GM18520 (cell line): ENCODE measurements around the gene PSMB7.

Experiments used
- ATAC-seq: cut with Tn5 transposase; IDR thresholded peaks from one replicate; pipeline ENCODE4 v1.9.1; 2021; ENCODE audit not compliant: unreplicated experiment

The PSMB7 gene

DNA sequence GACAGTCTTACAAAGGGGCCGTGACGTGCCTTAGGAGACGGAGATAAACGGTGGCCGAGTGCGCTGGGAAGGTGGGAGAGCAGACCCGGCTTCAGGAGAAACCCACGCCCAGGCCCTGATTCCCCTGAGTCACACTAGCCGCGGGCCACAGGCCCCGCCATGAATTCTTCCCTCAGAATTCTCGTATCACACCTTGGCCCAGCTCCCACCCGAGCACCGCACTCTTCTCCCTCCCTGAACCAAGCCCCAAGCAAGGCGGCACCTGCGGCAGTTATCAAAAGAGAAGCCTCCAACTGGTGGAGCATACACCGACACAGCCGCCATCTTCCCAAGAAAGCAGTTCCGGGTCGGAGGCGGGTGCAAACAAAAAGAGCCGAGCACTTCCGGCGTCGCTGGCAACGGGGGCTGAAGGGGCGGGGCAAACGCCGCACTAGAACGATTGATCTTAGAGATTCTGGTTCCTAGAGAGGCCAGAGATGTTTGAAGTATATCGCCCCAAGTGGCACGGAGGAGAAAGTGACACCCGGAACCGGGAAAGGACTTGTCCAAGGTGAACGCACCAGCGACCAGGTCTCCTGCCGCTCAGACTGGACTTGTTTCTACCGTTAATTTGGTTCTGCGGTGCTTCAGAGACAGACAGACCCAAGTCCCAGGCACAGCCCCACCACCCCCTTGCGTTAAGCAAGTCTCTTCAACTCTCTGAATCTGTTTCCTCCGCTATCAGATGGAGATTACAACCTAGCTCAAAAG lies at the start of gene PSMB7:
TSS of gene PSMB7 (minus strand) at position 341 of the 750 bp plus-strand sequence. CDS start at position 324, 17 bp downstream.
- peak; percentile 81 for ATAC-seq

DNA sequence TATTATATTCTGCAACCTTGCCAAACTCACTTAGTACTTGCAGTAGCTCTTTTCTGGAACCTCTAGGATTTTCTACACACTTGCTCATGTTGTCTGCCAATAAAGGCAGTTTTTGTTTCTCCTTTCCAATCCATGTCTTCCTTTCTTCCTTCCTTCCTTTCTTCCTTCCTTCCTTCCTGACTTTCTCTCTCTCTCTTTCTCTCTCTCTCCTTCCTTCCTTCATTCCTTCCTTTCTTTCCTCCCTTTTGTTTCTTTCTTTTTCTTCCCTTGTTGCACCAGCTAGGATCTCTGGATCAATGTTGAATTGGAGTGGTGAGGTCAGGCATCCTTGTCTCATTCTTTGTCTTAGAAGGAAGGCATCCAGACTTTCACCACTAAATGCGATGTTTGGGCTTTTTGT lies 47.5 kb upstream of the PSMB7 start:
- ATAC-seq = no peak

- no peak for ATAC-seq
Measured at GRCh38 chr9:124458441-124458840, 43.2 kb upstream of the PSMB7 start.

DNA sequence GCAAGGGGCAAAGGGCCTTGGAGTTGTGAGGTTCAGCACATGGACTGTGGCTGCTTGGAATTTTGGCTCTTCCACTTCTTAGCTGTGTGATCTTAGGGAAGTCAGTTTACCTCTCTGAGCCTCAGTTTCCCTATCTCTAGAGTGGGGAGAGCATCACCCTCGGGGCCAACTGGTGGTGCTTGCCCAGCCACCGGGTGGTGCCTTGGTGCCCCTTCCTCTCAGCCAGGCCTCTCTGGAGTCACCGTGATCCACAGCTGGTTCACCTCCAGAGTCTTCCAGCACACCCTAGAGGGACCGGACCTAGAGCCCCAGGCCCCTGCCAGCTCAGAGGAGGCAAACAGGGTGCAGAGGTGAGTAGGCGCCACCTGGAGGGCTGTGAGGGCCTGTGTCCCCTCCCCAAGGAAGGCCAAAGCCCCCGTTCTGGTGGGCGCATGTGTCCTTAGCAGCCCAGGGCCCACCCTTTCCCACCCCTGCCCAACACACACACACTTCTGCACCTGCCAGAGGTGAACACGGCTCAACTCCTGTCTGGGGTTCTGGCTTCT lies 42.7 kb upstream of the PSMB7 start:
- no peak for ATAC-seq

DNA sequence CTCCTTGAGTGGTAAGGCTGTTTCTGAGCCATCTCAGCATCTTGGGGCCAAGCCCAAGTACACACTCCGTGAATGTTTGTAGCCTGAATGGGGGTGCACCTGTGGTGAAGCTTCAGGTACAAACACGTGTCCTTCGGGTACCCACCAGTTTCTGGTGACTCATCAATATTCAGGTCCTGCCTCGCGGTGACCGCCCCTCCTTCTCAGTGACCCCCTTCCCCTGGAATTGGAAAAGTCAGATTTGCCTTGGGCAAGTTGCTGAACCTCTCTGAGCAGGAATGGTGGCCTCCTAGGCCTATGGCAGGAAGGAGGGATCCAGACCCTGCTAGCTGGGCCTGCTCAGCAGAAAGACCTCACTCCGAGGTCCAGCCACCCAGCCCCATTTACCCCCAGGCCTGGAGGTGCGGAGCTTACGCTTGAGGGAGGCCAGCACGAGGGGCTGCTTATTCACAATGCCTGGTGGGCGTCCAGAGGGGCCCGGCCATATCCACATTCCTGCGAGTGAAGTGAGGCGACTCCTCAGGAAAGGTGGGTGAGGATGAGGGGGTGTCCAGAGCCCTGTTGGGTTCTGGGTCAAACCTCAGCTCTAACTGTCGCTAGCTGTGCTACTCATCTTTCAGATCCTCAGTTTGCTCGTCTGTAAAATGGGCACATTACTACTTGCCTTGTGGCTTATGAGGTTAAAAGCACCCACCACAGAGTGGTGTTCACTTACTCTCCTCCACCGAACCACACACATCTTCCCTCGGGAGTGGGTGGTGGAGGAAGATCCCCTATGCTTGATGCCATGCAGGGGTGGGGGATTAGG lies 42.0 kb upstream of the PSMB7 start:
- ATAC-seq = no peak

DNA sequence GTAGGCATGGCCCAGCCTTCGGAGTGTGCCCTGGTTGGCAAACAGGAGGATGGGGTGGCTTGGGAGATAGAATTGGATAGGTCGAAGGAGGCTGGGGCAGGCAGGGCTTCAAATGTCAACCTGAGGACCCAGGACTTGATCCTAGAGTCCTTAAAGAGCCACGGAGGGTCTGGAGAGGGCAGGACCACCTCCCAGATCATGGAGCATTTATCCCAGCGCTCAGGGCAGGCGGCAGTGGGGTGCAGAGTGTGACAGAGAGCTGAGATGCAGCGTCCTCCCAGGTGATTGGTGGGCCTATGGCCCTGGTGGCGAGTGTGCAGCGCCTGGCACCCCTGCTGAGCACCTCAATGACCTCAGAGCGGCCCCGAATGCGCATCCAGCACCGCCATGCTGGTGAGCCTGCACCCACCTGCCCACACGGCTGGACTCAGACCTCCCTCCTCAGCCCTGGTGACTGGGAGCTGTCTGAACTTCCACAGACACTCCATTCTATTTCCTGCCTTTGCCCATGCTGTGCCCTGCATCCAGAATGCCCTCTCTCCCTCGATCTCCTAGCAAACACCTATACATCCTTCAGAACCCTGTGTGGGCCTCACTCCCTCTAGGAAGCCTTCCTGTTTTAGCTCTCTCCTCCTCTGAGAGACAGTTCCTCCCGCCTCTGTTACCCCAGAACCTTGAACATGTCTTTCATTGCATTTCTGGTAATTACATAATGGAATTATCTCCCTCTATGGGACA lies 41.3 kb upstream of the PSMB7 start:
- ATAC-seq = no peak

- no peak for ATAC-seq
Measured at GRCh38 chr9:124455820-124456219, 40.6 kb upstream of the PSMB7 start.

DNA sequence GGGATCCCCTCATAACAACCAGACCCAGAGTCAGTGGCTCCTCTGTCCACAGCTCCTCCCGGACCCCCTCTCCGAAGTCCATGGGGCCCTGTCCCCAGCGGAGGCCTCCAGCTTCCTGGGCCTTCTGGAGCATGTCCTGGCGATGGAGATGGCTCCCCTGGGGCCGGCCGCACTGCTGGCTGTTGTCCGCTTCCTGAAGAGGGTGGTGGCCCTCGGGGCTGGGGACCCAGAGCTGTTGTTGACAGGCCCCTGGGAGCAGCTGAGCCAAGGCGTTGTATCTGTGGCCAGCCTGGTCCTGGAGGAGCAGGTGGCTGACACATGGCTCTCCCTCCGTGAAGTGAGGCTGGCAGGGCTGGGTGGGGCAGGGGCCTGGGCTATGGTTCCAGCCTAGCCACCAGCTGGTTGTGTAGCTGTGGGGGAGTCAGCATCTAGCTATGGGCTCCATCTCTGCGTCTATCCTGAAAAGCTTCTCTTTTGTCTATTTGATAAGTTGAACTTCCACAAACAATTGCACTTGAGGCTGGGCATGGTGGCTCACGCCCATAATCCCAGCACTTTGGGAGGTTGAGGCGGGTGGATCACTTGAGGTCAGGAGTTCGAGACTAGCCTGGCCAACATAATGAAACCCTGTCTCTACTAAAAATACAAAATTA lies 39.7 kb upstream of the PSMB7 start:
- no peak for ATAC-seq

DNA sequence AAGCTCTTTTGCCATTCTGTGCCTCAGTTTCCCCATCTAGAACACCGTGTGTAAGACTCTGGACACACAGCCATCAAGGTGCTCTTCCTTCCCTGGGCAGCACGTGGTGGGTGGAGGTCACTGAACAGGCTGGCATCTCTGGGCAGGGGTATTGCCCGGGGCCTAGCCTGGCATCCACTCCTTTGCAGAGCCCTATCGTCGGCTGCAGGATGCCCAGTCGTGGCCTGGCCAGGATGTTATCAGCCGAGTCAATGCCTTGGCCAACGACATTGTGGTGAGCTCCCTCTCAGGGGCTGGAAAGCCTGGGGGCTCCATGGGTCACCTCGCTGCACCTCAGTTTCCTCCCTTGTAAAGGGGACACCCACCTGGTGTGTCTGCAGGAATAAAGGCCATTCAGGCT lies 39.1 kb upstream of the PSMB7 start:
- ATAC-seq = no peak

DNA sequence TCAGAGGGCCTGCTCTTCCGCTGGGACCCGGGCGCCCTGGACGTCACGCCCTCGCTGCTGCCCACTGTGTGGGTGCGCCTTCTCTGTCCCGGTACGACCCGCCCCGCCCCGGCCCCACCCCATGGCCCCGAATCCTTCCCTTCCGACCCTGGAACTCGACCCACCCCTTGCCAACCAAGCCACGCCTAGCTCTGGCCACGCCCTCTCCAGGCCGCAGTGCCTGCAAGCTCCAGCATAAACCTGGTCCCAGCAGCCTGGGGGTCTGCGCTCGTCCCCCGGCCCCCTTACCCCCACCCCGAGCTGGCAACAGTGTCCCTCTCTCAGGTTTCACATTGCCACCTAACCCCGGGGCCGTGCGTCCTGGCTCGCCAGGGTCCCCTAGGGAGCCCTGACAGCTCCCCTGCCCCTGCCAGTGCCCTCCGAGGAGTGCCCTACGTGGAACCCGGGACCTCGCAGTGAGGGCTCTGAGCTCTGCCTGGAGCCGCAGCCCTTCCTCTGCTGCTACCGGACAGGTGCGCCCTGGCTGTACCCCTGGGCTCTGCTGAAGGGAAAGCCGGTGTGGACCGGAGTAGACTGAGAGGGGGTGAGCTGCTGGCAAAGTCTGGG lies 38.4 kb upstream of the PSMB7 start:
- no peak for ATAC-seq

- ATAC-seq = no peak
Measured at GRCh38 chr9:124452841-124453585, 37.8 kb upstream of the PSMB7 start.

GRCh38 chr9:124452326-124452725 lies 37.1 kb upstream of the PSMB7 start:
- ATAC-seq = no peak

DNA sequence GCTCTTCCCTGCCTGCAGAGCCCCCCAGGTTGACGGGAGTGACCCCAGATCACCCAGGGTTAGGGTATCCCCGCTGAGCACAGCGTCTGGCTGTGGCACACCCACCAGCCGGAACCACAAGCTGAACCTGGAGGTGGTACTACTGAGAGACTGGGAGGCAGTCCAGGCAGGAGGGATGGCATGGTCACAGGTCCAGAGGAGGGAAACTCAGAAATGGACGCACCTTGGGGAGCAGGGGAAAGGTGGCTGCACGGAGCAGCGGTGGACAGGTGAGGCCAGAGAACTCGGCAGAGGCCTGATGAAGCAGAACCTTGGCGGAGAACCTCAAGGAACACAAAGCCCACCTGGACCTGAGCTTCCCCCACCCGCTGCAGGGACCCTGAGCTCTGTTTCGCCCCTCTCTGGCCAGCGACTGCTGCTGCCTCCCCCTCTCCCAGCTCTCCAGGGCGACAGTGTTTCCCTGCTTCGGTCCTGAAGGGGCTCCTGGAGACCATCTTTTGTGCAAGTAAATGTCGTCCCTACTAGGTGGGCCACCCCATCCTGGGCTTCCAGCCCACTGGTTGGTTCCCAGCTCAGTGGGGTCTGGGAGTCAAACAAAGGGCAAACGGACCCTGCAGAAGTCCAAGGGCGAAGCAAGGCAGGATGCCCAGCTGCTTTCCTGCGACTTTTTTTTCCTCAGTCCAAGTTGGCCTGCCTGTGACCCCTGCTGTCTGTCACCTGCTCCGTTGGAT lies 35.9 kb upstream of the PSMB7 start:
- no peak for ATAC-seq

GRCh38 chr9:124450241-124450924 lies 35.1 kb upstream of the PSMB7 start, which contains the start of gene ADGRD2:
TSS of gene ADGRD2 (plus strand) at chr9:124450451. CDS start at chr9:124451667, 1,216 bp downstream.
- ATAC-seq = no peak

DNA sequence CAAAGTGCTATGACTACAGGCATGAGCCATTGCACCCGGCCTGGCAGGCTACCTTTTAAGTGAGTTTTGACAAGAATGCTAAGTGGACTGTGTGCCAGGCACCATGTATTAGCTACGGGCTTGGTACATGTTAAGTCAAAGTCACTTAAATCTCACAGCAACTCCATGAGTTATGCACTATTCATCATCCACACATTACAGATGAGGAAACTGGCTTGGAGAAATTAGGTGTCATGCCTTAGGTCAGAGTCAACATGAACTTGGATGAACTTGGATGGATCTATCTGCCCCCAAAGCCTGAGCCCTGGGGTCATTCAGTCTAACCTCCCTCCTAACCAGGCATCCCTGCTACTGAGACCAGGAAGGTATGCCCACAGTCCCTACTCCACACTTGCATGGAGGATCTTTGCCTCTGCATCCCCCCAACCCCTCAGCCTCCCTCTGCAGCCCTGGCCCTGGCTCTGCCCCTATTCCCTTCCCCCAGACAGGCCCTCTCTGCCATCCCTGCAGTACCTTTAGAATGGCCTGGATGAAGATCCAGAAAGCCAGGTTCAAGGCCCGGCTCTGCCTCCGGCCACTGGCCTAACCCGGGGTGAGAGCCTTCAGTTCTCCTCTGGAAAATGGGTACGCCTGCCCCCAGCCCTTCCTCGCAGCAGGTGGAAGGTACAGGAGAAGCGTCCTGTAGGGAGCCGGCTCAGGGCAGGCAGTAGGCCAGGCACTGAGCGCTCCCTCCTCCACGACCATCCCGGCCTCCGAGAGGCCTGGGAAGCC lies 34.3 kb upstream of the PSMB7 start:
- no peak for ATAC-seq

- no peak for ATAC-seq
Measured at GRCh38 chr9:124448019-124448418, 32.8 kb upstream of the PSMB7 start.

- no peak for ATAC-seq
Measured at GRCh38 chr9:124447297-124447661, 32.0 kb upstream of the PSMB7 start.

- ATAC-seq = no peak
Measured at GRCh38 chr9:124444166-124444565, 28.9 kb upstream of the PSMB7 start.
